Ovary (tissue), 3 donors: Measurements from ENCODE around the gene CNKSR3.

ENCODE experiments used
- CTCF ChIP-seq, 3 donors: fragments of 450-650 bp in 2 of 3; fragments of 200-600 bp in 1 of 3; IDR thresholded peaks; one replicate each; pipeline versions ENCODE4 v1.5.1 to v1.8.0; 2016 to 2022; ENCODE audit warnings: antibody characterized with exemption in 3 of 3, mild to moderate bottlenecking in 1 of 3
- POLR2A ChIP-seq: fragments of 450-650 bp; IDR thresholded peaks from one replicate; pipeline ENCODE4 v1.6.1; 2017; ENCODE audit warnings: antibody characterized with exemption, mild to moderate bottlenecking, moderate library complexity
- donor health status: DM: no; HTN: no; CAD: no.

GRCh38 chr6:154461348-154461747 lies 49.1 kb downstream of the CNKSR3 start:
- TF ChIP-seq CTCF (IDR thresholded peaks at IDR 0.05), result no peak
- no peak for TF ChIP-seq POLR2A
